HG03159 (cell line): ENCODE data around the gene OR51B6.
"Not testable (repeated sequence)": the region's sequence is repeated elsewhere in the genome, so short reads cannot be mapped to it uniquely, and the experiment has no call there.

Source experiments
- ATAC-seq: cut with Tn5 transposase; IDR thresholded peaks from one replicate; pipeline ENCODE4 v1.9.1; 2021; ENCODE audit warnings: mild to moderate bottlenecking, moderate library complexity; ENCODE audit not compliant: unreplicated experiment

The OR51B6 gene

DNA sequence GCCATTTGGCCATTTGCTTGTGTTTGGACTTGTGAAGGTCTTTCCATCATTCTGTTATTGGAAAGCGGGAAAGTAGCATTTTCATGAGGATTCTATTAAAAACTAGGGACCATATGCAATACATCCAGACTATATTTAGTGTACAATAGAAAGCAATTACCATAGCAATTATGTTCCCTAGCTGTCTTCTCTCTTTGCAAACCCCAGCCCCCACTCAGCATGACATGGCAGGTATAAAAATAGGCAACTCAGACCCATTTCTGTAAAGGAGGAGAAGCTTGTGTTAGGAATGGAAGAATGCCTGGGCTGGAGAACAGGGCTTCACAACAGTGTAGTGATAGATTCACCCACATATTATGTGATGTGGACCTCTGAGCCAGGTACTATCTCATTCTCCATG, 12.4 kb downstream of the OR51B6 start:
- ATAC-seq = no peak

DNA sequence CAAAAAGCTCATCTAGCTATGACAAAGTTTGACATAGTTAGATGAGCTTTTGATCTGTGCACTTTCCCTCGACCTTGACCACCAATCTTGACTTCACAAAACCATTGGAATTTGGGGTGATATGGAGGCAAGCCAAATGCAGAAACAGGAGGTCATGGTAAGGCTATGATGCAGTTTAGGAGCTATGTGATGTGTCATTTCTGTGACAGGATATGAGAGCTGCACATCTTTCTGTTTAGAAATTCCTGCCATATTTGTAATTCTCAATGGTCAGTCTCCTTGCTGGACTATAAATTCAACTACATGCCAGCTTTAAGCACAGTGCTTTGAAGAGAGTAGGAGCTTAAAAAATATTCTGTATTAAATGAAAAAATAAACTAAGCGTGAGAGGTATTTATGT, 12.9 kb downstream of the OR51B6 start:
- ATAC-seq = no peak

DNA sequence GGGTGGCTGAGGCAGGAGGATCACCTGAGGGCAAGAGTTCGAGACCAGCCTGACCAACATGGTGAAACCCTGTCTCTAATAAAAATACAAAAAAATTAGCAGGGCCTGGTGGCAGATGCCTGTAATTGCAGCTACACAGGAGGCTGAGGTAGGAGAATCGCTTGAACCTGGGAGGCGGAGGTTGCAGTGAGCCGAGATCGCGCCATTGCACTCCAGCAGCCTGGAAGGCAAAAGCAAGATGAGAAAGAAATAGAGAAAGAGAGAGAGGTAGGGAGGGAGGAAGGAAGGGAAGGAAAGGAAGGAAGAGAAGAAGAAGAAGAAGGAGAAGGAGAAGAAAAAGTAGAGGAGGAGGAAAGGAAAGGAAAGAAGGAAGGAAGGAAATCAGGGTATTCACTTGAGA, 15.1 kb downstream of the OR51B6 start:
- ATAC-seq = not testable (repeated sequence)

GRCh38 chr11:5366856-5367255, 15.5 kb downstream of the OR51B6 start:
- no peak for ATAC-seq

GRCh38 chr11:5367448-5368074, 16.3 kb downstream of the OR51B6 start:
- no peak for ATAC-seq

GRCh38 chr11:5368502-5369043, 17.3 kb downstream of the OR51B6 start:
- peak; percentile 46 for ATAC-seq

- peak; percentile 72 for ATAC-seq
Observed at GRCh38 chr11:5369789-5370188, 18.5 kb downstream of the OR51B6 start.

DNA sequence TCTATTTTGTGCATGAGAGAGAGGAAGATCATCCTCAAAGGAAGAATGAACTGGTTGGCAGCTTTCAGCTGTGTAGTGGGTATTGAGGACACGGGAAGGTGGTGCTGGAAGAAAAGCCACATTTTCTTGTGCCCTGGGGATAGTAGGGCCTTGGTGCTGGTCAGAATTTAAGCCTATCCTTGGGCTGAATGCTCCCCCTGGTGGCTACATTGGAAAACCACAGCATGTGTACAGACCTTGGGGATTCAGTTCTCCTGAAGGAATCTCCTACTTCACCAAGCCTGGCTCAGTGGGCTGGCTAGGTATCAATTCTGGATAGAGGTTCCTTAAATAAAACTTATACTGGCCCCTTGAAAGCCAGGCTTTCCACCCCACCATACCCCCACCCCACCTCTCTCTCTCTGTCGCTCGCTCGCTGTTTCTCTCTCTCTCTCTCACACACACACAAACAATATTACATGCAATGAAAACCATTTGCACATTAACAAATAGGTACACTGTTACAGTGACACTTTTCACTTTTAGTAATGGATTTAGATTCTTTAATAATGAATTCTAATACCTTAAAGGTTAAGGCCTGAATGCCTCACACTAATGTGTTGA, 29.5 kb downstream of the OR51B6 start:
- peak; percentile 95 for ATAC-seq

DNA sequence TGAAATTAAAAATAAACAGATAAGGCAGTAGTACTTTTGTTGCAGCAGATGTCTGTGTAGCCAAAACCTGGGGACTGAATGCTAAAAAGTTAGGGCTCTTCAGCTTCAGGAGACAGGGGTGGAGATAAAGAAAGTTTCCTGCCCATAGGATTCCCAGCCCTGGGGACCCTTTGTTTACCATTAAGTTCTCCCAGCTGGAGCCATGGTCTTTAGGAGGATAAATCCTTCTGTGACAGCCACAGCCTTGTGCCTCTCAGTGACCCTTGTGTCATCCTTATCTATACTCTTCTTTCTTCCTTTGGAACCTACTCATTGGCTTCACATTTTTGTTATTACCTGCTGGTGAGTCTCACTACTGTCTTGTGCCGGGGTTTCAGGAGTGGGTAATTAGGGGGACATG, 32.3 kb downstream of the OR51B6 start, which contains the start of gene OR51M1:
TSS of gene OR51M1 (plus strand) at position 237 of the 400 bp plus-strand sequence. CDS start 5,587 bp downstream, outside the sequence.
- no peak for ATAC-seq

GRCh38 chr11:5384335-5384734, 33.0 kb downstream of the OR51B6 start:
- no peak for ATAC-seq

DNA sequence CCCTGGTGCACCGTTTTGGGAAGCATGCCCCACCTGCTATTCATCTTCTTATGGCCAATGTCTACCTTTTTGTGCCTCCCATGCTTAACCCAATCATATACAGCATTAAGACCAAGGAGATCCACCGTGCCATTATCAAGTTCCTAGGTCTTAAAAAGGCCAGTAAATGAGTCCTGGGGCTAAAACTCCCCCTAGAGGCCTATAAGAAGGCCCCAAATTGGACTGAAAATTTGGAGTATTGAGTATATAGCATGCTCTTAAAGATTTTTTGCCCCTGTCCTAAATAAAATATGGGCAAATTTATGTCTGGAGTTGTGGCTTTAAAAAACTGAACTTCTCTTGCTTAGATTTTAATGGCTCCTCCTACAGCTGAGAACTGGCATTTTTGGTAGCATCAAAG, 38.9 kb downstream of the OR51B6 start:
- ATAC-seq = no peak

- ATAC-seq = no peak
Observed at GRCh38 chr11:5394091-5394490, 42.8 kb downstream of the OR51B6 start.

- ATAC-seq = no peak
Observed at GRCh38 chr11:5398936-5399335, 47.6 kb downstream of the OR51B6 start.
